ENCODE results near the gene CFTR. TPM values are rescaled to one million over a fixed set of nuclear protein-coding genes. Genes with fewer than 3 reads are reported as not detected.

The CFTR gene
- total and polyA plus RNA-seq, 10 of the 15 experiments (the other 5 are each of a cell fraction or from before 2014, with no cell fraction given): 0.02 to 2.3 (median 0.21) TPM; not detected in 1

DNA sequence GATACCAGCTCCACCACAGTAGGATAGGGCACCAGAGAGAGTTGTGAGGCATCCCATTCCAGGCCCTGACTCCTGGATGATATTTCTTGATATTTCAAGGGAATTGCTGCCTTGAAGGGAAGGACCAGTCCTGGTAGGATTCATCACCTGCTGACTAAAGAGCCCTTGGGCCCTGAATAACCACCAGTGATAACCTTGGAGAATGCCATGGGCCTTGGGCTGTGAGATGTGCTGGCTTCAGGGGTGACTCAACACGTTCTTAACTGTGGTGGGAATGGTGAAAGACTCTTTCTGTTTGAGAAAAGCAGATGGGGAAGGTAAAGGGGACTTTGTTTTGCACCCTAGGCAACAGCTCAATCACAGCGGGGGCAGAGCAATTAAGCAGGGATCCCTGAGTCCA lies 31.2 kb upstream of the CFTR start:
- ChIA-PET SMC1A (ENCODE audit: uncharacterized antibody, unreplicated experiment) (no interaction called here), RAD21 (ENCODE audit: unreplicated experiment) (no interaction called here), CTCF (interaction anchor here (0.9 to 1.0 kb wide), 2 partner anchors 10 to 27 kb away, joined by 3 read pairs; no protein-coding TSS in a partner anchor), POLR2A (no interaction called here)
- no peak for ATAC-seq
- no peak overlapping the region for H3K4me2 ChIP-seq (ENCODE audit: control insufficient read depth, insufficient read depth)
- WGBS (ENCODE audit: insufficient coverage, insufficient replicate concordance, low lambda C conversion rate, missing lambda C conversion rate): 43% methylated on average over 2 of the region's 2 CpGs
- H3K9ac ChIP-seq (ENCODE audit: control insufficient read depth, insufficient read depth, low read length): no peak overlapping the region
- no peak overlapping the region for H2AFZ ChIP-seq (ENCODE audit: control insufficient read depth, low read depth, low read length)
- H3K36me3 ChIP-seq (ENCODE audit: control insufficient read depth in 2 of 2, insufficient read depth in 2 of 2, low read length in 1 of 2): no peaks in the 10 kb centered on the region
- H3K4me1 ChIP-seq (ENCODE audit: control insufficient read depth, insufficient read depth, low read length): no peaks in the 10 kb centered on the region
- BruUV-seq (replicated peaks): no TSS peak
- no peaks in the 10 kb centered on the region for H4K20me1 ChIP-seq (ENCODE audit: control insufficient read depth, insufficient read depth)
- in situ Hi-C loops (cut with MboI): no loop called here
- H3K4me3 ChIP-seq: no peak overlapping the region
- no peaks in the 10 kb centered on the region for H3K27me3 ChIP-seq (replicated peaks in 1 of 2; ENCODE audit: control insufficient read depth in 2 of 2, insufficient read depth in 2 of 2, low read length in 1 of 2)
- TF ChIP-seq BHLHE40 (IDR thresholded peaks at IDR 0.05; ENCODE audit: borderline replicate concordance in 1 of 2, low read depth in 2 of 2, low read length in 1 of 2) (no peak), SMARCA5 (IDR thresholded peaks at IDR 0.05) (no peak), USF2 (IDR thresholded peaks at IDR 0.05; ENCODE audit: borderline replicate concordance, low read depth, low read length) (no peak), NRF1 (conservative IDR thresholded peaks at IDR 0.05; ENCODE audit: low read depth, low read length) (no peak), MYC (IDR thresholded peaks at IDR 0.05; ENCODE audit: insufficient read depth, insufficient read length, insufficient replicate concordance, low read length, severe bottlenecking) (no peak)
- no peak for FAIRE-seq
- H3K9me3 ChIP-seq (replicated peaks; ENCODE audit: control insufficient read depth, insufficient read depth, low read length): no peaks in the 10 kb centered on the region; the same call in 2 of the 3 replicates
- DNase-seq (ENCODE audit: low read depth, low spot score): no peak
- no peak overlapping the region for H3K27ac ChIP-seq (ENCODE audit: control insufficient read depth, insufficient read depth)
- intact Hi-C loops (cut with micrococcal nuclease; ENCODE audit: unreplicated experiment): no loop called here
- H3K79me2 ChIP-seq (ENCODE audit: control insufficient read depth, insufficient read depth, low read length): no peaks in the 10 kb centered on the region

All from GM12878 (cell line).